Activated CD4-positive, alpha-beta T cell treated with anti-CD3 and anti-CD28 coated beads for 24 hours (primary cell): Measurements from ENCODE around the gene CDC14B.
"Not testable (repeated sequence)": the region's sequence is repeated elsewhere in the genome, so short reads cannot be mapped to it uniquely, and the experiment has no call there.

Experiments used
- DNase-seq, 2 donors: peaks; one replicate each; pipeline ENCODE4 v3.0.0-alpha.2; 2020; ENCODE audit warnings: low read depth in 2 of 2

Gene CDC14B

DNA sequence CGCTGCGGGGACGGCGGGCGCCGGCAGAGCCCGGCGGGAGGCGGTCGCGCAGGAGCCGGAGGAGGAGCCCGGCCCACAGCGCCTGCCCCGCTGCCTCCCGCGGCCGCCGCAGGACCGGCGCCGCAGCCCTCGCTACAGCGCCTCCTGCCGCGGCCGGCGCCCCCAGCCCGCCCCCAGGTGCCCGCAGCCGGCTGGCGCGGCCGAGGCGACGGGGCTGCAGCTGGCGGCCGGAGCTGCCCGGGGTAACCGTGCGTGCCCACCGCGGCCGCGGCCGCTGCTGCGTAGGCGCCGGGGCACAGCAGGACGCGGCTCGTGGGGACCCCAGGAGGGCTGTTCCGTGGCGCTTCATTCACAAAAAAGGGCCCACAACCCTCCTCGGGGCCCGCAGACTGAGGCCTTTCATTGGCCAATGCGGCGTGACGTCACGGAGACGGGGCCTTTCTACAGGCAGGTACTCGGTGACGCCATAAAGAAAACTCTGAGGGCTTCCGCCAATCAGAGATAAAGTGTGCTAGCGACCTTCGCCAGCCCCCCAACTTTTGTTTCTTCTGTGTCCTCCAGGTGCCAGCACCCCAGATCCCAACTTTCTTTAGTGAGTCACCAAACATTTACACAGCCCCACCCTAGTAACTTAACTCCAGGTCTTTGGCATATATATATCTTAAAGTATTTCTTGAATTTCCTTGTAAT is at the start of gene CDC14B:
TSS of gene CDC14B (minus strand) at position 353 of the 690 bp plus-strand sequence. CDS start 465 bp downstream, outside the sequence.
- peak; percentile 48 to 69 for DNase-seq

GRCh38 chr9:96668868-96669534 is 49.4 kb upstream of the CDC14B start:
- no peak for DNase-seq

DNA sequence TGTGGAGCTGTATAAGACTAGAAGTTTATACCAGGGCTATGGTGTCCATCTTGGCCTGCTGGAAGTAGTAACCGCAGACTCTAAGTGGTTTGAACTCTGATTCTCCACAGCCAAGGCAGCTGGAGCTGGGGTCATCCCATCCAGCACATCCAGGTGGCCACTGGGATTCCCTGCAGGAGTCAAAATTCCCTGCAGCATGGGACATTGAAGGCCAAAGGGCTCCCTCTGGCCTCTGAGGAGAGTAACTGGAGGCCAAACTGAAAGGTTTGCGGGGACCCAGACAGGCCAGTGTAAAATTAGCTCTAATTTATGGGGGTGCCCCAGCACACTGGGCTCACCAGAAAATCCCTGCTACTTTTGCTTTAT is 47.7 kb upstream of the CDC14B start:
- DNase-seq, result no peak

DNA sequence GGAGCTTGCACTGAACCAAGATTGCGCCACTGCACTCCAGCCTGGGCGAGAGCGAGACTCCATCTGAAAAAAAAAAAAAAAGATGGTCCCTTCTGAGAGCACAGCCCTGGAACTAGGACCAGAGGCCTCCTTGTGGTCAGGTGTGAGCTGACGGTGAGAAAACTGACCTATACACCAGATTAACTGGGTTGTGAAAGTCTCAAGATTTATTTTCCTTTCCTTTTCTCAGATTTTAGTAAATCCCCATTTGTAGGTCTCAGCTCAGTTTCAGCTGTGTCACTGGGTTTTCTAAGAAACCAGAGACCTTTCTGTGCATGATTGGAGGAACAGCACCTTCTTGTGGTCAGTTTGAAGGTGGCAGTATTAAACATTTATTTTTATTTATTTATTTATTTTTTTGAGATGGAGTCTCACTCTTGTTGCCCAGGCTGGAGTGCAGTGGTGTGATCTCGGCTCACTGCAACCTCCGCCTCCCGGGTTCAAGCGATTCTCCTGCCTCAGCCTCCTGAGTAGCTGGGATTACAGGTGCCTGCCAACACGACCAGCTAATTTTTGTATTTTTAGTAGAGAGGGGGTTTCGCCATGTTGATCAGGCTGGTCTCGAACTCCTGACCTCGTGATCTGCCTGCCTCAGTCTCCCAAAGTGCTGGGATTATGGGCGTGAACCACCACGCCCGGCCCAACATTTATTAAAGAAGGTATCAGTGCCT is 47.2 kb upstream of the CDC14B start:
- DNase-seq, result not testable (repeated sequence)

DNA sequence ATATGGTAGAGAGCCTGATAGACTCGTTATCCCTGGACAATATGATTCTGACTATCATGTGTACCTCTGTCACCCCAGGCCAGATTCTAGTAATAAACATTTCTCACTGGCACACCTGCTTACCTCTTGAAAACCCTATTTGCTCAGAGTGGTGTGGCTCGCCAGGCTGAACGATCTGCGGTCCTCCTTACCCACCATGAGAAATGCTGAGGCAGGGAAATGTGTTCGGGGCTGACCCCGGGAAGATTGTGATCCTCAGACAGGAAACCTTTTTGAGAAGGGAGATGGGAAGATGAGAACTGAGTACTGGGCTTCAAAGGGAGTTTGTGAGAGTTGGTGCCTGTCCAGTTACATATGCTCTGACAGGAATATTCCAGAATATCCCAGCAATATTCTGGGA is 46.1 kb upstream of the CDC14B start:
- DNase-seq, result no peak

GRCh38 chr9:96663506-96664120 is 44.0 kb upstream of the CDC14B start:
- no peak for DNase-seq

- no peak for DNase-seq
Measured at GRCh38 chr9:96661711-96662110, 42.1 kb upstream of the CDC14B start.

- no peak for DNase-seq
Measured at GRCh38 chr9:96660692-96661248, 41.1 kb upstream of the CDC14B start.

- DNase-seq, result peak; percentile 67 to 78
Measured at GRCh38 chr9:96655198-96655851, 35.7 kb upstream of the CDC14B start, which contains the start of gene PRXL2C. PRXL2C (minus strand) TSS chr9:96655317; CDS start chr9:96655281, 36 bp downstream.

GRCh38 chr9:96654450-96655197 is 35.0 kb upstream of the CDC14B start:
- DNase-seq, result peak; percentile 26 to 33

GRCh38 chr9:96651626-96652025 is 32.0 kb upstream of the CDC14B start:
- DNase-seq, result no peak

- no peak for DNase-seq
Measured at GRCh38 chr9:96649620-96650324, 30.1 kb upstream of the CDC14B start.

DNA sequence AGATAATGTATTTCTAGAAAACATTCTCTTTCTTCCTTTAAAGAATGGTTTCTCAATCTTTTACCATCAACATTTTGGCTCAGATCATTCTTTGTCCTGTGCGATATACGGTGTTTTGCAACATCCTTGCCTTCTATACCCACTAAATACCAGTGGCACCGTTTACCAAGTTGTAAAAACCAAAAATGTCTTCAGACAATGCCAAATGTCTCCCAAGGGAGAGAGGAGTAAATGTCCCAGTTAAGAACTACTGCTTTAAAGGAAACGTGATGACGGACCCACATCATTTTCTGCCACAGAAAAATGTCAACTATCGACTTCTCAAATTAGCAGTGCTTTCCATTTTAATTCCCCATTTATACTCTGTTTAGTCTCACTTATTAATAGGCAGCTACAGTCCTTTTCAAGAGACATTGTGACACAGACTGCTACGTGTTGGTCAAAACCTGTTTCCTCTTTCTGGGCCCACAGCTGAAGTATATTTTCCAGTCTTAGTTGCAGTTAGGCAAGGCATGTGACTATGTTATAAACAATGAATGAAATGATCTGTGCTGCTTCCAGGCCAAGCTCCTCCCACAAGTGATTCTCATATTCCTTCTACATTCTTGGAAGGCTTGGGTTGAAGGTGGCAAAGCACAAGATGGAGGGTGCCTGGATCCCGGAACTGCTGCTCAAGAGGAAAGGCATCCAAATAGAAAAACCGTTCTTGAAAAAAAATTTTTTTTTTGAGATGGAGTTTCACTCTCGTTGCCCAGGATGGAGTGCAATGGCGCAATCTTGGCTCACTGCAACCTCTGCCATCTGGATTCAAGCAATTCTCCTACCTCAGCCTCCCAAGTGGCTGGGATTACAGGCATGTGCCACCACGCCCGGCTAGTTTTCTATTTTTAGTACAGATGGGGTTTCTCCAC is 26.7 kb upstream of the CDC14B start:
- DNase-seq, result no peak

DNA sequence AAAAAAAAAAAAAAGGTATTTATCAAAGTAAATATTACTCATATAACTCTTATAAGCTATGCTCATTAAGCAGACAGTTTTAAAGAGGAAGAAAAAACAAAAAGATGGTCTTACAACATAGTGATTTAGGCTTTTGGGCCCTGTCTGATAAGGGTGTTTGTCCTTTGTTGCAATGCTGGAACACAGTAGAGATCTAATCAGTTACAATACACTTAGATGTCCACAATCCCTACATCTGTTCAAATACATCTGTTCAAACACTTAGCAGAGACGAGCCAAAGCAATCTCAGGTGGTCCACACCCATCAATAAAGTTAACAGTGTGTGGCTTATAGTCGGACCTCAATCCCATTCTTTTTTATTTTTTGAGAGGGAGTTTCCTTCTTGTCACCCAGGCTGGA is 24.5 kb upstream of the CDC14B start:
- no peak for DNase-seq

DNA sequence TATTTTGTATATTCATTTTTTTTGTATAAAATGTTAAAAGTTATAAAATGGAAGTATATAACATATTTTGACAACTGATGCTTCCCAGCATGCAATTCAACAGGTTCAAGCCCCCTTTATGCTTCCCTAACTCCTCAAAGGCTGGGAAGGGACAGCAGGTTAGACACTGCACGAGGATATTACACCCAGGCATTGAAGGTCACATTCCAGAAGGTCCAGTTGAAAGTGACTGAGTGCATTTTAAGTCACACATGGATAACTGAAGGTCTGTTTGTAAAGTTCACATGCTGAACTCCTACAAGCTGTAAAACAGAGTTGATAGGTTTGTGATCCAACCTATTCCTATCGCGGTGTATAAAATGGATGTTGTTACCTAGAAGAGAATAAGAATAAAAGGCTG is 21.9 kb upstream of the CDC14B start:
- DNase-seq, result no peak

DNA sequence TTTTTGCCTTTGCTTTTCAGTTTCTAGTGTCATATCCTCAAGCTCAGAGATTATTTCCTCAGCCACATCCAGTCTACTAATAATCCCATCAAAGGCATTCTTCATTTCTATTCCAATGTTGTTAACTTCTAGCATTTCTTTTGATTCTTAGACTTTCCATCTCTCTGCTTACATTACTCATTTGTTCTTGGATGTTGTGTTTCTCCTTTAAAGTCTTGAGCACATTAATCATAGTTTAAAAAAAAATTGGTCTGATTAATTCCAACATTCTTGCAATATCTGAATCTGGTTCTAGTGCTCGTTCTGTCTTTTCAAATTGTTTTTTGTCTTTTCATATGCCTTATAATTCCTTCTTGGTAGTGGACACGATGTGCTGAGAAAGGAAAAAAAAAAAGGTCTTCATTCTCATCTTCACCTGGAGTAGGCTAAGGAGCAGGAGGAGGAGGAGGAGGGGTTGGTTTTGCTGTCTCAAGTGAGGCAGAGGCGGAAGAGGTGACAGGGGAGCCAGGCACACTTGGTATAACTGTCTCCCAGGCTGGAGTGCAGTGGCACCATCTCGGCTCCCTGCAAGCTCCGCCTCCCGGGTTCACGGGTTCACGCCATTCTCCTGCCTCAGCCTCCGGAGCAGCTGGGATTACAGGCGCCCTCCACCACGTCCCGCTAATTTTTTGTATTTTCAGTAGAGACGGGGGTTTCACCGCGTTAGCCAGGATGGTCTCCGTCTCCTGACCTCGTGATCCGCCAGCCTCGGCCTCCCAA is 19.1 kb upstream of the CDC14B start:
- DNase-seq, result no peak

- DNase-seq, result no peak
Measured at GRCh38 chr9:96636368-96636767, 16.7 kb upstream of the CDC14B start.

GRCh38 chr9:96633579-96633978 is 13.9 kb upstream of the CDC14B start:
- DNase-seq, result not testable (repeated sequence)
